Raji (cell line): ENCODE measurements around the gene DCXR.

Source experiments
- POLR2A ChIP-seq: IDR thresholded peaks from 2 replicates; pipeline ENCODE4 v1.6.1; 2011; ENCODE audit warnings: low read depth, low read length, control low read depth; ENCODE audit not compliant: insufficient read depth

The DCXR gene

GRCh38 chr17:82052638-82053059 is 15.2 kb upstream of the DCXR start:
- no peak for TF ChIP-seq POLR2A

DNA sequence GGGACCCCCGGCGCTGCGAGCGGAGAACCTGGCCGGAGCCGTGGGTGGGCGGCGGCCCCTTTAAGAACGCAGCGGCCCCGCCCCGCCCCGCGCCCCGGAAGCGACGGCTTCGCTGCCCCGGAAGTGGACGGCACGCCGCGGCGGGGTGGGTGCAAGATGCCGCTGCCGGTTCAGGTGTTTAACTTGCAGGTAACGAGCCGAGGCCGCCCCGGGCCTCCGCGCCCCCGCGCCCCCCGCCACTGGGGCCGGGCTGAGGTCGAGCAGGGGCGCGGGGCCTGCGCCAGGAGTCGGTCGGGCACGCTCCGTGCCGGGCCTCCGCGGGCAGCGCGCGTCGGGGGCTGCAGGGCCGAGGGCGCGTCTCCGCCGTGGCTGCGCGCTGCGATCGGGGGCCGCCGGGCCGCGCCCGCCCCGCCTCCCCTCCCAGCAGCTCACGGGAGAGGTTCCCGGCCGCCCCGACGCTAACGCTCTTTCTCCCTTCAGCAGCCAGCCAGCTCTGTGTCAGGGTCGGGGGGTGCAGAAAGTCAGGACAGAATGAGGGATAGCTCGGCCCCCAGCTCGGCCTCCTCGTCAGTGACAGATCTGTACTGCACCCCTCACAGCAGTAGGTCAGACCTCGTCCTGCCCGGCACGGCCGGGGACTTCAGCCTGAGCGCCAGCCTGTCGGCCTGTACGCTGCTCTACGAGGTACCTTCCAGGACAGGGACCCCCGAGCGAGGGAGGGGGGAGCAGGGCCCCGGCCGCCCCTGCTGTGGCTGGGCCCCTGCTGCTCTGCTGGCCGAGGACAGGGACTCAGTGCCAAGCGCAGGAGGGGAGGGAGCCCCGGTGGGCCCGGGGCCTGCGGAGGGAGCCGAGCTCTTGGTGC is 14.5 kb upstream of the DCXR start, which contains the start of the genes GPS1 and RFNG:
GPS1 (plus strand) TSS at position 123 of the 862 bp plus-strand sequence; CDS start at position 157, 34 bp downstream.
RFNG (minus strand) TSS at position 36 of the 862 bp plus-strand sequence. CDS start 45 bp downstream, outside the sequence.
- TF ChIP-seq POLR2A, result peak; percentile 60

- TF ChIP-seq POLR2A, result no peak
These were observed 13.5 kb upstream of the DCXR start for GRCh38 chr17:82050761-82051641.

- TF ChIP-seq POLR2A, result no peak
These were observed 12.8 kb upstream of the DCXR start for GRCh38 chr17:82050152-82050760.

- TF ChIP-seq POLR2A, result no peak
These were observed 12.0 kb upstream of the DCXR start for GRCh38 chr17:82049521-82049971.

DNA sequence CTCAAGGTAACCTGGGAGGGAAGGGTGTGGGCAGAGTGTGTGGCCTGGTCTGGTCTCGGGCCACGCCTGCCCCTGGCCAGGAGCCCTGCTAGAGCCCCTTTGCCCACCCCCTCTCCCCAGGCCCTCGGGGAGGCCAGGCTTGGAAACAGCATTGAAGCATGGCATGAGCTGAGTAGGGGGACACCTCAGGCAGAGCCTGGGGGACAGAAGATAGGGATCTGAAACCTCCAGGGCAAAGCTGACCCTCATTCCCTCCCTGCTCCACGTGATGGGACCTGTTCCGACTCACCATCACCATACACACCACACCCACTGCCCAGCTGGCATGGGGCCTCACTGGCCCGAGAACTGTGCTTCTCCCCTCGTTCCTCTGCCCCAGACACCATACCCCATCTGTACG is 11.6 kb upstream of the DCXR start:
- no peak for TF ChIP-seq POLR2A

- TF ChIP-seq POLR2A, result no peak
These were observed 11.1 kb upstream of the DCXR start for GRCh38 chr17:82048571-82048971.

DNA sequence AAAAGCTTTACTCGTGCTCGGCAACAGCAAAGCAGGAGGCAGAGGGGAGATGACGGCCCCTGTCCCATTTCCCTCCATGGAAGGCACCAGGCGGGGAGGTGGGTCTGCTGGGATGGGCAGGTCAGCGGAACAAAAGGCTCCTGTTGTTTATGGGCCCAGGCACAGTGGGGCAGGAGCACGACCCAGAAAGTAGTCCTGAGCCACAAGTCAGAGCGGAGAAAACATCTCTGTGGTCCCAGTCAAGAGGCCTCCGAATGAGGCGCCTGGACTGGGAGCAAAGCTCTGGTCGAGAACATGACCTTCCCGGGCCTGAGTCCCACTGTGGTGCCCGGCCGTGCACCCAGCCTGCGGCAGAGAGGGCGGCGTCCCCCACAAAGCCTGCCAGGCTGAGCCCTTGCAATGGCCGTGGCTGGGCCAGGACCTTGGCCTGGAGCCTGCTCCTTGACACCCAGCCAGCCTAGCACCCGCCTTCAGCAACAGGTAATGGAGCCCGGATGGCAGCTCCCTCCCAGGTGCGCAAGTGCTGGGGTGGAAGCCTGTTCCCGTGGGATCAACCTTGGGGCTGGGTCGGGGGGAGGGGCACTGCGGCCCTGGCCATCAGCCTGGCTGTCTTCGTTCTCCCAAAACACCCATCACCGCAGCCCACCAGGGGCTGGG is 10.5 kb upstream of the DCXR start:
- TF ChIP-seq POLR2A, result no peak

- no peak for TF ChIP-seq POLR2A
These were observed 9.9 kb upstream of the DCXR start for GRCh38 chr17:82047379-82047778.

DNA sequence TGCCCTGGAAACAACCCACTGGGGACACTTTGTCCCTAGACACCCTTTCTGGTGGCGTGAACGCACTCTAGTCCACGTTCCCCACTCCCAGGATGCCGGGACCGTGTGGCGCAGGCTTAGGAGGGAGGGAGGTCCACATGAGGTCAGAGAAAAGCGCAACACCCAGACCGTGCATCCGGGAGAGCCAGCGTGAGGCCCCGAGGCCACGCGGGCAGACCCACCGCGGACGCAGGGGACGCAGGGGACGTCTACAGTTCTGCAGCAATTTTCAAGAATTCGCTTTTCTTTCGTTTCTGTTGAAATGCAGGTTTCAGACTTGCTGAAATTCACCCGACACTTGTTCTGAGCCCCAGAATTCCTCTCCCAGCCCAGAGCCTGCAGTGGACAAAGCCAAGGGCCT is 9.4 kb upstream of the DCXR start:
- TF ChIP-seq POLR2A, result no peak

- TF ChIP-seq POLR2A, result no peak
These were observed 8.5 kb upstream of the DCXR start for GRCh38 chr17:82045936-82046484.

DNA sequence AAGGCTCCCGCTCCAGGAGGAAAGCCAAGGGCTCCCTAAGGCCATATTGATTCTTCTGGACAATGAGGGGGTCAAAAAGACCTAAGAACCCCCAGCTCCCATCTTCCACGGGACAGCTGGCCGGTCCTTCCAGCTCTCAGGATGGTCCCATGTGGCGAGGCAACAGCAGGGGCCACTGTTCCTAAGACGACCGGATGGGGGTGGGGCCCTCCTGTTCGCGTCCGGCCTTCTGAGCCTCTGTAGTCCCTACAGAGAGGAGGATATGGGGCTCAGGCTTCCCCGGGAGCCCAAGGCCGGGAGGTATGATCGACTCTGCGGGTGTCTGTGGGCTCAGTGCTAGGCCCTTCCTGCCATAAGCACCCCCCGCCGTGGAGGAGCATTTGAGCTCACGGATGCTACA is 6.0 kb upstream of the DCXR start:
- TF ChIP-seq POLR2A, result no peak

DNA sequence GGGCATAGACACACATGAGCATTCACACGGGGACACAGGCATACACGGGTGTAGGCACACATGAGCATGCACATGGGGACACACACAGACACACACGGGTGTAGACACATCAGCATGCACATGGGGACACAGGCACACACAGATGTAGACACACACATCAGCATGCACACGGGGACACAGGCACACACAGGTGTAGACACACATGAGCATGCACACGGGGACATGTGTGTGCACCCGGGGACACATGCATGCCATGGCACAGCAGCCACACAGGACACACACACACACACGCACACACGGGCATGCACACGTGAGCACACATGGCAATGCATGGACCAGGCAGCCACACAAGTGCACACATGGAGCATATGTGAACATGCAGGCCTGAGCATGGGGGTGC is 5.2 kb upstream of the DCXR start:
- TF ChIP-seq POLR2A, result no peak

- TF ChIP-seq POLR2A, result no peak
These were observed 3.8 kb upstream of the DCXR start for GRCh38 chr17:82041144-82041814.
